Left renal pelvis (tissue), 4 donors: ENCODE measurements around the gene PLOD2. TPM values are rescaled to one million over a fixed set of nuclear protein-coding genes. Genes with fewer than 3 reads are reported as not detected.
"Not testable (repeated sequence)": the region's sequence is repeated elsewhere in the genome, so short reads cannot be mapped to it uniquely, and the experiment has no call there.

Experiments
- DNase-seq, 4 donors: peaks; one replicate each; pipeline ENCODE4 v3.0.0-alpha.2; 2013; ENCODE audit warnings: low read depth in 4 of 4, low spot score in 3 of 4
- polyA plus RNA-seq, 4 donors: library from polyadenylated mRNA; unstranded; fragments of 120-200 nt; gene quantifications; one replicate each; pipeline ENCODE4 v1.2.1, GENCODE V29; 2013; ENCODE audit not compliant: insufficient read length in 4 of 4

Gene PLOD2
- polyA plus RNA-seq, 4 donors, result 67.4 to 191 (median 163) TPM

DNA sequence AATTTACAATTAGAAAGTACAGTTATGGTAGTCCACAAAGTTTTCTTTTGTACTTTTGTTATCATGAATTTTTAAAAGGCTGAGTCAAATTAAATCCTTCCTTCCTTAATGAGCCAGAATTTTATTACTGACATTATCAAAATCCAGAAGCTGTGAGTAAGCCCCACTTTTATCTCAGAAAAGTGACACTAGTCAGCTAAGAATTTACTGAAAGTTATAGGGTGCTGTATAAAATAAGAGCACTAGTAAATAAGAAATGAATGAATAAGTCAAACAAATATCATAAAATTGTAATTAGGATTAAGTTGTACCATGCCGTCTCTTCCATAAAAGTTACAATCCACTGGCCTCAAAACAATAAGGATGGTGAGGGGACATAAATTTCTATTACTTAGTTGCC is 15.3 kb downstream of the PLOD2 start:
- no peak for DNase-seq

DNA sequence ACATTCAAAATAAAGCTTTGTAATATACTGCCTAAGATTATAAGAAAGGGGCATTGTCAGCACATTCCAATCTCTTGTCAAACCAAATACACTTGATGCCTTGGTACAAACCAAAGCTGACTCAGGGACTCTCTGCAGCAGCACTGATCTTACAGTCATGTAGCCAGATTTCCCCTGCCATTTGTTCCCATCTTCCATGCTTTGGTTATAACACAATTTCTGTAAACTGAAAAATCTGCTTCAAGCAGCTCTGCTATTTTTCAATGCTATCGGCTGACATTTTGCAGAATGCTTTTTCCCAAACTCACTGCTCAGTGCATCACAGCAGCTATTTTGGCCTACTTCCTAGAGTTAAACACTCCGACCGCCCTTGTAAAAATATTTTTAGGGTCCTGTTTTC is 18.2 kb downstream of the PLOD2 start:
- no peak for DNase-seq

DNA sequence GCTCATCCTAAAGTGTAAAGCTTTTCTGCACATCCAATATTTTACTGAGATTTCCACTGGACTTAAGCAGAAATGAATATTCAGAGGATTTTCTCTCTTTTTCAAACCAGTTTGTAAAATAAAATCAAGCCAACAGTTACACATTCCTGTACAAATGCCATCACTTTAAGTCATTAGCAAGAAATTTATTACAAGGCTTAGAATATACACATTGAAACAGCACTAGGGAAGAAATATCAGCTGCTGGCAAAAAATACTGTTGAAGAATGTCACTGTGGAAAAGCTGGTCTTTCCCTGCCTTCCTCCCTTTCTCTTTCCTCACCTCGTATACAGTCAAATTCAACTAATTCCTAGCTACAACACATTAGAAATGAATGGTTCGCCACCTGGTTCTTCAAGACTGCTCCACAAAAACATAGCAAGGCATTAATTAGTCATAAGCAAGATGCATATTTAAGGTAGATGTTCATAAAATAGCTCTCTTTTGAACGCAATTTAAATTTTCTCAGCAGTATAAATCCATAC is 21.3 kb downstream of the PLOD2 start:
- DNase-seq, result no peak

DNA sequence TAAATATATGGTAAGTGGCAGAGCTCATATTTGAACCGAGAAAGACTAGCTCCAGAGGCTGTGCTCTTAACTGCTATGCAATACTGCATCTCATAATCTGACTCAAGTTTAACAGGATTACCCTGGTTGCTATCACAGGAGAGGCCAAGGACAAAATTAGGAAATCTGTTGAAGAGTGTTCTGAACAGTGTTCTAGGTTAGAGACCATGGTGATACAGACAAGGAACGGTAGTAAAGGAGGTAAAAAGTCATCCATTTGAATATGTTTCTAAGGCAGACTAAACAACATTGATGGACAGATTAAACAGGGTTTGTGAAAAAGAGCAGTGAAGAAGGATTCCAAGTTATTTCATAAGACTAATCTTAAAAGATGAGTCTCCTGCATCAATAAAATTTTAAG is 22.1 kb downstream of the PLOD2 start:
- DNase-seq, result no peak

DNA sequence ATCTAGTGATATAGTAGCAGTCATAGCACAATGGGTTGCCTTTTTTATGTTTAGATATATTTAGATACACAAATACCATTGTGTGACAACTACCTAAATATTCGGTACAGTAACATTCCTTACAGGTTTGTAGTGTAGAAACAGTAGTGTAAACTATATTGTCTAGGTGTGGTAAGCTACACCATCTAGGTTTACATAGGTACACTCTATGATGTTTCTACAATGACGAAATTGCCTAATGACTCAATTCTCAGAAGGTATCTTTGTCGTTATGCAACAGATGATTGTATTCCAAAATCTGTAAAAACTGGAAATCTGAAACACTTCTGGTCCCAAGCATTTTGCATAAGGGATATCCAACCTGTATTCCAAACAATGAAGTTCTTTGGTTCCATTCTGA is 24.3 kb downstream of the PLOD2 start:
- DNase-seq, result no peak

DNA sequence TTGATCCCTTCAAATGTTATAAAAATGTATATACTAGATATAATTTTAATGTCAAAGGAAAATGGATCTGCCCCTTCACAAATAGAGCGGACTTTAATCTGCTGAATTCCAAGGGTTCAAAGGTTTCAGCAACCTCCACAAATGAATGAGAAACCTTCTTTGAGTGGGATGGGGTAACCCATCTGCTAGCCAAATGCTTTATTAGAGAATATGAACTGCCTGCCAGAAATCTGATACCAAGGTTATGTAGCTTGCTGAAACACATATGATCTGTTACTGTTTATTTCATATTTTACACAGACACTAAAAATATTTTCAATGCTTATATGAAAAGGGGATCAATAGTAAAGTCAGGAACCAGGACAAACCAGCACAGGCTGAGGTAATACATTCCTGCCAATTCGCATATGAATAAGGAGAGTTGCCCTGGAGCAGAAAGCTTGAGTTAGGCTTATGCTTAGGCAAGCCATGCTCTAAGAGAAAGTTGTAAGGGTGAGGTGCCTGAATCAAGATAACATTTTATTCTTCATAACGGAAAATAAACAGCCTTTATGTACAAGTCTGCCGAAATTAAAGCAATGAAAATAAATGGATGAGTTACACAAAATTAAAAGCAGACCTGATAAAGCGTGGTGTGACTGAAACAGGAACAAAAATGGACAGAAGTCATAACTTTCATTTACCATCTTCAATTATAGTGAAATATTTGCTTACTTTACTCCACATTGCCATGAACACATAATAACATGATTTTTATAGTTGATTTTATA is 26.5 kb downstream of the PLOD2 start:
- DNase-seq, result no peak

DNA sequence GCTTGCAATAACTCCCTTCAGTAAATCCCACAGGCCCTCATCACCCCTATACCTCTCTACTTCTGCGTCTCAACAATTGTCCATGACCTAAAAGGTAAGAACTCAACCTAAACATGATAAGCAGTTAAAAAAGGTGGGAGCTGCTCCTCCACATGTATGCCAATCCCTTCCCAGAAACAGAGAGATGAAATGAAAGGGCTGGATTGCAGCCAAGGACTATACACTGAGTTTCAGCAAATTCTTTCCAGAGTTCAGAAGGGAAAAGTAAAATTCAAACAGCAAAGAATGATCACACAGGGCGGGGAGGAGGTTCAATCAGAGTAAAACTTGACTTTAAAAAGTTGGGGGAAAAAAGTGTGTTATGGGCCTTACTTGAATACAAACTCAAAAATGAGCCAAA is 27.5 kb downstream of the PLOD2 start:
- DNase-seq, result no peak

DNA sequence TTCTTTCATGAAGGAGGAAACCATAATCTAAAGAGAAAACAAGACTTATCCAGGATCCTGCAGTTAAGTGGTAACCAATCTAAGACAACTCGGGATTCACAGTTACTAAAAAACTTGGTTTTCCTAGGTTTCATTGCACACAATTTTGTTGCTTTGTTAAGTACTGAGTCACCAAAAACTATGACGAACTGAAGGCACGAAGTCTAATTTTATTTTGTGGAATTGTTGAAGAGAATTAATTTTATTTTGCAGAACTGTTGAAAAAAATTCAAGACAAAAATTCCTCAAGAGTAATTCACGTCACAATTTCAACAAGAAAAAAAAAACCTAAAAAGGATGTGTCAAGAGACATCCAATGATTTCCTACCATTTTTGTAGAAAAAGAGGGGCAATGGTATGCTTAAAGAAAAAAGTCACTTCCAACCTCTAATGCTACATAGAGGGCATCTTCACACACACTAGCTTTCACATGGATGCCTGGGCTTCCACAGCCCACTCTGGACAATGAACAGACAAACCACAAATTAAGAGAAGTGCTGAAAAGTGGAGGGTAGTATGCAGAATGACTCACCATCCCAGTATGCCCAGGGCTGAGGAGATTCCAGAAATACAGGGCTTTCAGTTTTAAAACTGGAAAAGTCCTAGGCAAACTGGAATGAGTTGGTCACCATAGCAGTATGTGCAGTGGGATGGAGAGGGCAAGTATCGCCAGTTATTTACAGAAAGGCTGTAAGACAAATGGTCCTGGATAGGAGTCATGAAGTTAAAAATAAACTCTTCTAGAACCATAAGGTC is 29.2 kb downstream of the PLOD2 start:
- DNase-seq, result no peak

DNA sequence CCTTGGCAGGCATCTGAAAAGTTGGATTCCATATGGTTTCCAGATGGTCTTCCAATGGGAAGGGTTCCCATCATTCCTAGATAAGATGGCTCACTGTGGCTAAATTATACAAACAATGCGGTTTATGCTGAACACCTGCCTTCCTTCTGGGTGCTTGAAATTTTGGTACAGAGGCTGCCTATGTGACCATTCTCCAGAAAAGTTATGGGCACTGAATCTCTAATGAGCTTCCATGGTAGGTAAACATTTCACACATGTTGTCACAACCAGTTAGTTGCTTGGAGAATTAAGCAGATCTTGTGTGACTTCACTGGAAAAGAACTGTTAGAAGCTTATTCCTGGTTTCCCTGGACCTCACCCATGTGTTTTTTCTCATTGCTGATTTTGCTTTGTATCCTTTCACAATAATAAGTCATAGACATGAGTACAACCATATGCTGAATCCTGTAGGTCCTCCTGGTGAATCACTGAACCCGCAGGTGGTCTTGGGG is 30.1 kb downstream of the PLOD2 start:
- DNase-seq, result no peak

DNA sequence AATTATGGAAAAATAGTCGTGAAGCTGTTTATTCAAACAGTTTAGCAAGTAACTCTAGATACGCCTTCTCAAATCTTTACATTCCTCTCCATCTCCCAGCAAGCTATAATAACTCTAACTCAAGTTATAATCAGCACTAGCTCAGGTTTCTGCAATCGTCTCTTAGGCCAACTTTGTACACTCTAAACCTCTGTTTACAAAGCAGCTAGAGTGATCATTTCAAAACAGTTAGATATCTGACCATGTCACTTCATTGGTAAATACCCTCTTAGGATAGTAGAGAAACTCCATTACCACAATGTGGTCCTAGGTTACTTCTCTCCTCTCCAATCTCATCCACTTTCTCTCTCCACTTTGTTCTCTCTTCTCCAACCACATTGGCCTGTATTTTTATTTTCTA is 31.2 kb downstream of the PLOD2 start:
- no peak for DNase-seq

DNA sequence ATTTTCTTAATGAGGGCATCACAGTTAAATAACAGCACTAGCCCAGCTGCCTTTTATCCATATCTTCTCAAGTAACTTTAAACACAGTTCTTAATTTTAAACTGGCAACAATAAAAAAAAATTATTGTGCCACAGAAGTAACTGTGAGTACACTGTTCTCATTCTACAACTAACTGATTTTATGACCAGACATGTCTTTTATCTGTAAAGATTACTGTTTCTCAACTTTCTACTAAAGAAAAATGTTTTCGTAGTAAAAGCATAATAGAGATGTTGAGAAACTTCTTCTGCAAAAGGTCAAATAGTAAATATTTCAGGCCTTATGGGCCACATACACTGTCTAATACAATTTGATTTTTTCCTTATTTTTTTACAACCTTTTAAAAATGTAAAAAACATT is 32.0 kb downstream of the PLOD2 start:
- DNase-seq, result no peak

DNA sequence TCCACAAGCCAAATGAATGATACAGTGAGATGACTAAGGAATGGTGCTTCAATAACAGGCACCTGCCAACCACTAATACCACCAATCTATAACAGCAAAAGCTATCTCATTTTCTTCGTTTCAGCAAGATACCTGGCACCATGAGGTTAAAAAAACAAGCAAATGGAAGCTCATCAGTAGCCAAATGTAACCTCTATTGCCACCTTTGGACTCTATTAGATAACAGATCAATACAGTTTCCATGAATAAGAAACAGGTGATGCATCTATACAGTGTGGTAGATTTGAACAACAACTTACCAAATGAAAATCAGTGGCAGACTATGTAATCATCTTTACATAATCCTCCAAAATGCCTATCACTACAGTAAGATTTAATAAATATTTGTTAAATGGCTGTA is 32.8 kb downstream of the PLOD2 start:
- DNase-seq, result no peak

DNA sequence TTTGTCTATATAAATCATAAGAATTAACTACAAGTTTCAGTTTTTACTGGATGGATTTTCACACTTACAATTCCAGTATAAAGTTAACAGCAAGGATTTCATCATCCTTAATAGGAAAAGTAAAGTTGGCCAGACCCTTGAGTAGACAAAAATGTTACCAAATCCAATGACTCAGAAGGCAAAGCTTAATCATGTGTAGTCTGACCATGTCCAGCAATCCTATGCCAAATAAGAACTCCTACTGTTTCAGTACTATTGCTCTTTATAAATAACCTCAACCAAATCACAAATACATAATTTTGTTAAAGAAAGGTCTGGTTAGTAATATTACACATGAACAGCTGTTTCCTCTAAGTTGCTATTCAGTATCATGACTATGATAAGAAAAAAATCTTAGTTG is 35.0 kb downstream of the PLOD2 start:
- no peak for DNase-seq

DNA sequence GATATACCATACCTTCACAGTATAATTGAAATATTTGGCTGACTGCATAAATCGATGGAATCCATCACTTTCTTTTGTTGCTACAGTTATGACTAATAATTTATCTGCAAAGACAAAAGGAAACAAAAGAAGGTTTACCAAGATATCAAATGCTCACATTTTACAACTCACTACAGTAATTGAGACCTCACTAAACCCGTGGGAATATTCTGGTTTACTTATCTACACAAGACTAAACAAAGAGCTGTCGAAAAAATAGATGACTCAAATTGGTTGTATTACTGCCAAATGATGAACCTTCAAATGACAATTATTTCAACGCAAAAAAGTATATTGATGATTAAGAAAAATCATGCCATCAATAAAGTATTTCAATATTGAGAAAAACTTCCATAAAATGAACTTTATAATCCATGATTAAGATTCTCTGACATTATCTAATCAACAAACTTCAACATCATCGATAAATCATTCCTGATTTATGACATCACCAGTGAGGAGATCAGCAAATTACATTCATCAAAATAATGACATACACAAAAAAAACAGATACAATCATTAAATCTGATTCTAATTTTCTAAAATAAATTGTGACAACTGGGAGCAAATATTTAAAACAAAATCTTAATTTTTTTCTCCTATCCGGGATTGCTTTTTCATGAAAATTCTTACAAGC is 36.7 kb downstream of the PLOD2 start:
- DNase-seq, result no peak

DNA sequence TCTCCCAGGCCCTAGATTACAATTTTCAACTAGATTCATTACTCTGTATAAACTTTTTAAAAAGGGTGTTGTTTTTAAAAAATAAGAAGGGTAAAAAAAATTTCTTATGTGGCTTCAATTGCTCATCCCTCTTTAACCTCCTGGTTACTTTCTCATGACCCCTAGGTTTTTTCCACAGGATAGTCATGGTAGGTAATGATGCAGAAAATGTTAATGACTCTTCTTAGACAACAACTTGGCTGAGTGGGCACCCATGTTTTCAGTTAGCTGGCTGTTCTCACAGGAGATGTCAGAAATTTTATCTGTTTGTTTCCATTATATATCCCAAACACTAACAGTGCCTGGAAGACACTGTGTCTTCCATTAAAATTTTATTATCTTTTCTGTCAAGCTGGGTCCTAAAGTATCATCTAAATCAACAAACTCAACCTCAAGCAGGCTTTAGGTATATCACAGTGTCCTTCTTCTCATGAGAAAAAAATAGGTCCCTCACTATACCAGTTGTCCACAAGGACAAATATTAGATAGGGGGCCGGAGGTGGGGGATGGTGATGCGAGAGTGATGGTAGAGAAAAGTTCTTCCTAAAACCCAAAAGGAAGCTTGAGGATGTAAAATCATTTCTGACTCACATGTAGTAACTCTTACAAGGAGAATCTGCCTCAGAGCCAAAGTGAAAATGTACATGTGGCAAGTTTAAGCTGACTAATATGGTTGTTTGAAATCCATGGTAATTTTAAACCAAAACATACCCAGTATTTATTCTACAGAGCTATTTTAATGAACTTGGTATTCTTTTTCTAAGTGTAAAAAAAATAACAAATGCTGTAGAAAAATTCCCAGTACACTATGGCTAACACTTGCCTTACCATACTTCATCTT is 43.3 kb downstream of the PLOD2 start:
- peak in 1 of 4 donors; percentile 32 for DNase-seq

DNA sequence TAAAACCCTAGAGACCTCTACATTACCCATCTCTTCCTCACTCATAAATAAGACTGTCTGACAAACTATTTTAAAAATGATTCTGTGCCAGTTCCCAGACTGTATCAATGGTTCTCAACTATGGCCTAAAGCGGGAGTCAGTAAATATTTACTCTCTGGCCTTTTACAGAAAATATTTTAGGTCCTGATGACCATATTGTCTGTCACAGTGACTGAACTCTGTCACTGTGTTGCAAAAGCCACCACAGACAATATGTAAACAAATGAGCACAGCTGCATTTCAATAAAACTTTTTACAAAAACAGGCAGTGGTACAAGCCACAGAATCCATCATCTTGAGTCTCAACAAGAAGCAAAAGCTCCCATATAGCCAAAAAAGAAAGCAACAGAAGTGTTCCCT is 45.4 kb downstream of the PLOD2 start:
- DNase-seq, result no peak

DNA sequence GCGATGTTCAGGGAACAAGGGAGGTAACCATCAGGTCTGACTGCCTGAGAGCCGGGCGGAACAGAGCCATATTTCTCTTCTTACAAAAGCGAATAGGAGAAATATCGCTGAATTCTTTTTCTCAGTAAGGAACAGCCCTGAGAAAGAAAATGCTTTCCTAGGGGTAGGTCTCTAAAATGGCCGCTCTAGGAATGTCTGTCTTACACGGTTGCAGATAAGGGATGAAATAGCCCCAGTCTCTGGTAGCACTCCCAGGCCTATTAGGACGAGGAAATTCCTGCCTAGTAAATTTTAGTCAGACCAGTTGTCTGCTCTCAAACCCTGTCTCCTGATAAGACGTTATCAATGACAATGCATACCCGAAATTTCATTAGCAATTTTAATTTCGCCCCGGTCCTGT is 47.2 kb downstream of the PLOD2 start:
- not testable (repeated sequence) for DNase-seq

DNA sequence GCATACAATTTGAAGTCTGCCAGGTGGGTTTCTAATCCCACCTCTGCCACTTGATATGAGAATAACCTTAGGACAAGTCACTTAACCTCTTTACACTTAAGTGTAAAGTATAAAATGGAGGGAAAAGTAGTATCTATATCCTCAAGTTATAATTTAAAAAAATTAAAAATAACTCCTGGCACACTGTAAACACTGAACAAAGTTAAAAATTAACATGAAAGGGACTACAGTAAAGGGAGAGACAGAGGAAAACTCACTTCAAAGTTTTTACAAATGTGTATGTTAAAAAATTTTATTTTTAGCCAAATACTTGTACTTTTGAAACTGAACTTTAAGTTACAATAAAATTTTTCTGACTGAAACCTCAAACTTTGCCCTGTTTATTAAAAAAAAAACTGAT is 49.6 kb downstream of the PLOD2 start:
- DNase-seq, result no peak

DNA sequence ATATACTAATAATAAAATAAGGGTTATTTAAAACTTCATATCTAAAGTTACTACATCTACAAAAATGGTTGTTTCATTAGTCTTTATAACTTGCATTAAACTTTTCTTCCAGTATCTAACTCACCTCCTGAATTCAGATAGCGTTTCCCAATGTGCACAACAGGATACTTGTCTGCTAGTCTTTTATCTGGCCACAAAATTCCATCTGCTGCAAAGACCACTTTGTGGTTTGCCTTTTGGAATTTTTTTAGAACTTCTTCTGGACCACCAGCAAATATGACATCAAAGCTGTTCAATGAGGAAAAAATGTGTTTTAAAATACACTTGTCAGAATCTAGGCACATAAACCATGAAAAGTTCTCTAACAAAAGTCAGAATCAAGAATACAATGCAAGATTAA is 50.8 kb downstream of the PLOD2 start:
- no peak for DNase-seq

DNA sequence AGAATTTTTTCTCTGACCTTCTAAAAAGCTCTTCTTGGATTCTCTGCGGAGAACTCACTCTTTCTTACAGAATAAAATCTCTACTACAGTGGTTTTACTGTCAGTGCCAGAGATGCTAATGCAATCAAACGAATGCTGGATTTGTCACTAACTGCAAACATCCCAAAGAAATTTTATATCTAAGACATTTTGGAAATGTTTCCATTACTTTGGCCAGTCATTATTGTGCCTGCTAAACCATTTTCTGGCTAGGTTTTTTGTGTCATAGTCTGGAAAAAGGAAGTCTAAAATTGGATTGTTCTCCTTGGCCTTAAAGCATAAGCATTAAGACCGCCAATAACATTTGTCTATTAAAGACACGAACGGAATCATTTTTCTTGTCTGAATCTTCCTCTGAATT is 54.0 kb downstream of the PLOD2 start:
- no peak for DNase-seq
